GM04503 (cell line): ENCODE results near the gene GRIA3.
"Not testable (repeated sequence)": the region's sequence is repeated elsewhere in the genome, so short reads cannot be mapped to it uniquely, and the experiment has no call there.

Experiments
- DNase-seq: peaks from one replicate; pipeline ENCODE4 v3.0.0-alpha.2; 2012; ENCODE audit warnings: low read depth

The GRIA3 gene

DNA sequence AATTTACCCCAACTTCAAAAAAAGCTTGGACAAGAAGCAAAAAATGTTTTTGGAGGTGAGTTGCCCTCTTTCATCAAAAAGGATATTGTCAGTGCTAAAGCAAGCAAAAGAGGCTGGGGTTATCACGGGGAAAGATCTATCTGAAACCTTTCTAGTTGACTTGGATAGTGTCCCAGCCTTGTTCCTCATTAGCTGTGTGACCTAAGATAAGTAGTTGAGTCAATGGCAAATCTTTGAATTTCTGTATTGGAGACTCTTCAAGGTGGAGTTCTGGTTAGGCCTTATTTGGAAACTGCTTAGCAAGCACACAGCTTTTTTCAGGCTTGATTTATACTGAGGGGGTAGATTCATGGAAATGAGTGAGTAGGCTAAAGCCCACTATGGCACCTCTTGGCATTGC is 271.6 kb downstream of the GRIA3 start:
- DNase-seq, result no peak

- no peak for DNase-seq
These were observed 280.6 kb downstream of the GRIA3 start for GRCh38 chrX:123464709-123465108.

GRCh38 chrX:123468481-123468880 is 284.4 kb downstream of the GRIA3 start:
- no peak for DNase-seq

DNA sequence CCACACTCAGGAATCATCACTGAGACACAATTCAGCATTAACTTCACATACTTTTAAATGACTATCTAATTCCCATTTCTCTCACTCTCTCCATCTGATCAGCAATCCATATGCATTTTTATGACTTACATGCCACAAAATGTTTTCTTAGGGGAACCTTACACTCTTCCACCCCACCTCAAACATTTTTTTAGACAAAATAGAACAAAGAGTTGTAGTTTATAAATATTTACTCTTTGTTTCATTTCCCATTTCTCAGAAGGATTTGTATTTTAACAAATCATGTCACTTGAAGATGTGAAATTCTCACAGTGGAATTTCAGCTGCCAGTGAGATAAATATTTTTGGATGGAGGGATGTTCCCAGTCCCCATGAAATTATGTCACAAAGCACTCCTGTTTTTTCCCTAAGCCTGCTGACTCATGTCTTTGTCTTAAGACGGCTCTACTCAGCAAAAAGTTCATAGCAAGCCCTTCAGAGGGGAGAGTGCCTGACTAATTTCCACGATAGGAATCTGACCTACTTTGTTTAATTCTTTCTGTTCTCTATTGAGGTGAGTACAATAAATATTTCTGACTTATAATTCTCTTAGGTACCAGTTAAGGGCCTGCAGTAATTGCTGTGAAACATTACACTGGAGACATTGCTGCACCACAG is 291.1 kb downstream of the GRIA3 start:
- no peak for DNase-seq

- DNase-seq, result no peak
These were observed 292.6 kb downstream of the GRIA3 start for GRCh38 chrX:123476611-123477219.

- no peak for DNase-seq
These were observed 293.6 kb downstream of the GRIA3 start for GRCh38 chrX:123477673-123478072.

- DNase-seq, result no peak
These were observed 298.1 kb downstream of the GRIA3 start for GRCh38 chrX:123481913-123482851.

DNA sequence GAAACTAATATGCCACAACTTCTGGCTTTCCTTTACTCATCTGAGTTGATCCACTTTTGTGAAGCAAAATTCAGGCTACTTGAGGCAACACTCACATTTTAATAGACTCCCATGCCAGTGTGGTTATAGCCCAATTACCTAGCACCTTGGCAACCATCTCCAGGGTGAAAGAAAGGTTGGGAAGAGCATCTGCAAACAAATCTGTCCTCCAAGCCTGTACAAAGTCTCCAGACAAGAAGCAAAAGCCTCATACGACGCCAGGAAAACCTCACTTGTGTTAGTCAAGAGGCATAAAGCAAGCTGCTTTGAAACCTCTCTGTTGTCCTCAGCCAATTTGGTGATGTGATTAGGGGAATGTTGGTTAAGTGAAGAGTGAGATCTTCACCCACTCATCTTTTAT is 302.2 kb downstream of the GRIA3 start:
- DNase-seq, result no peak

DNA sequence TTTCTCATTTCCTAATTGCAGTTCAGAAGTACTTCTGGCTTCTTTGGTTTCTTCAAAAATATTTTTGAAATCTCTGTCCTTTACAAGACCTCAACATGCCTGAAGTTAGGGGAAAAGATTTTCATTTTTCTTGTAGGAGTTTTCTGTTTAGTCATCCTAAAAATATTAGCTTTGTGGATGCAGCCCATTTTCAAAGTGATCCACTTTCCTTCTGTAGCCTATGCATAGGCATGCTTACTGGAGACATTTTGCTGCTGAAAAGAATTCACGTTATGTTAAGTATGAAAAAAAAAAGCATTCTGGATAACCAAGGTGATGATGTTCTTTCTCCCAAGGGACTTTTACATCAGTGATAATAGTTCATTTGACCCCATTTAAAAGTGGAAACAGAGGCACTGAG is 303.2 kb downstream of the GRIA3 start:
- no peak for DNase-seq

DNA sequence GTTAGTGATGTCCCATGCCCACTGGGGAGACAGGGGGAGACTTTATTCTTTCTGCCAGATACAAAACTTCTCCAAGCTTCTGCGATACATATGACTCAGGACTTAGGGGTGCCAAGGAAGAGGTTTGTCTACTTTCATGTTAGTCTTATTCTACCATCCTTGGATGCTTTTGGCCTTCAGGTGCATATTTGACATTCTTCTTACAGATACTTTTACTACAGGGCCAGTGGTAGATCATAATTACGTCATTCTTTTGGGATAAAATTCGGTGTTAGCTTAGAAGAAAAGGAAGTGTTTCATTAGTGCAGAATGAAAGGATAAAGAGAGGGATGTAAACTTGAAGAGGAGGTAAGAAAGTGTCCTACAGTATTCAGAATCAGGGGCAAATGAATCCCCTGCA is 303.6 kb downstream of the GRIA3 start:
- DNase-seq, result no peak

- no peak for DNase-seq
These were observed 304.9 kb downstream of the GRIA3 start for GRCh38 chrX:123489011-123489410.

GRCh38 chrX:123493857-123494256 is 309.8 kb downstream of the GRIA3 start:
- DNase-seq, result no peak

GRCh38 chrX:123499787-123500186 is 315.7 kb downstream of the GRIA3 start:
- no peak for DNase-seq

DNA sequence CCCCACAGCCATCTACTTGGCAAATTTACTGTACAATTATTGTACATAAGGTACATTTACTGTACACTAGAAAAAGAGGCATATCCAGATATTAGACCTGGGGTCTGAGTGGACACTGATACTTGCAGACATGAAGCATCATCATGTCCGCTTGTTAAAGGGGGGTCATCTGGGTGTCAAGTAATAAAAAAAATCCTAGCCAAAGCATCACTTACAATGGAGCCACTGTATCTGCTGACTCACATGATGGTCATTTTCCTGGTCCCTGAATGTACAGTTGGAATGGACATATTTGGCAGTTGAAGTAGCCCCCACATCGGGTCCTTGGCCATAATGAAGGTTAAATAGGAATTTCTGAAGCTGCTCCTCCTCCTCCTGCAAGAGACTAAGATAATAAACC is 320.0 kb downstream of the GRIA3 start:
- no peak for DNase-seq

GRCh38 chrX:123504630-123505270 is 320.7 kb downstream of the GRIA3 start:
- no peak for DNase-seq

- no peak for DNase-seq
These were observed 329.7 kb downstream of the GRIA3 start for GRCh38 chrX:123513585-123514278.

DNA sequence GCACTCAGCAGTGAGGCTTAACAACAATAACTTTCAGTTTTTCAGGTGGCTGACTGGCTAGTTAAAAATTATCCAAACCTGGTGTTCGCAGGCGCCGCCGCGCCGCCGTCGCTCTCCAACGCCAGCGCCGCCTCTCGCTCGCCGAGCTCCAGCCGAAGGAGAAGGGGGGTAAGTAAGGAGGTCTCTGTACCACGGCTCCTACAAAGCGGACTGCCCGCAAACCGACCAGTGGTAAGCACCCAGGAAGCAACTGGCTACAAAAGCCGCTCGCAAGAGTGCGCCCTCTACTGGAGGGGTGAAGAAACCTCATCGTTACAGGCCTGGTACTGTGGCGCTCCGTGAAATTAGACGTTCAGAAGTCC is 330.2 kb downstream of the GRIA3 start:
- DNase-seq, result not testable (repeated sequence)

- no peak for DNase-seq
These were observed 334.7 kb downstream of the GRIA3 start for GRCh38 chrX:123518791-123519190.

GRCh38 chrX:123525123-123525725 is 341.1 kb downstream of the GRIA3 start:
- no peak for DNase-seq

DNA sequence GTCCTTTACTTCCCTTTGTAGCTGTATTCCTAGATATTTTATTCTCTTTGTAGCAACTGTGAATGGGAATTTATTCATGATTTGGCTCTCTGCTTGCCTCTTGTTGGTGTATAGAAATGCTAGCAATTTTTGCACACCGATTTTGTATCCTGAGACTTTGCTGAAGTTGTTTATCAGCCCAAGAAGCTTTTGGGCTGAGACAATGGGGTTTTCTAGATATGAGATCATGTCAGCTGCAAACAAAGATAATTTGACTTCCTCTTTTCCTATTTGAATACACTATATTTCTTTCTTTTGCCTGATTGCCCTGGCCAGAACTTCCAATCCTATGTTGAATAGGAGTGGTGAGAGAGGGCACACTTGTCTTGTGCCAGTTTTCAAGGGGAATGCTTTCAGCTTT is 346.6 kb downstream of the GRIA3 start:
- DNase-seq, result not testable (repeated sequence)
